Activated CD4-positive, alpha-beta T cell treated with anti-CD3 and anti-CD28 coated beads, Interleukin-2, amount 50 U/mL, for 48 hours (primary cell): ENCODE results near the gene PYDC1.
"Not testable (repeated sequence)": the region's sequence is repeated elsewhere in the genome, so short reads cannot be mapped to it uniquely, and the experiment has no call there.

Experiments used
- DNase-seq, 2 experiments: peaks; one replicate each; pipeline ENCODE4 v3.0.0-alpha.2; 2020

The PYDC1 gene

DNA sequence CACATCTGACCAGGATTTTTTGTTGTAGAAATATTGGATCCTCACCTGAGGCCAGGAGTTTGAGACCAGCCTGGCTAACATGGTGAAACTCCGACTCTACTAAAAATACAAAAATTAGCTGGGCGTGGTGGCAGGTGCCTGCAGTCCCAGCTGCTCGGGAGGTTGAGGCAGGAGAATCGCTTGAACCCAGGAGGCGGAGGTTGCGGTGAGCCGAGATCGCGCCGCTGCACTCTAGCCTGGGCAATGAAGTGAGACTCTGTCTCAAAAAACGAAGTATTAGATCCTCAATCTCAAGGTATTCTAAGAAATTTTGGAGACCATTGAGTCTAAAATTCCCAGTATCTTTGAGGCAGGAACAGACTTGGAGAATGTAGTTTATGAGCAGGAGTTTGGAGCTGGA is 21.1 kb downstream of the PYDC1 start:
- DNase-seq = not testable (repeated sequence)

GRCh38 chr16:31194898-31195297 is 22.0 kb downstream of the PYDC1 start:
- DNase-seq = no peak

DNA sequence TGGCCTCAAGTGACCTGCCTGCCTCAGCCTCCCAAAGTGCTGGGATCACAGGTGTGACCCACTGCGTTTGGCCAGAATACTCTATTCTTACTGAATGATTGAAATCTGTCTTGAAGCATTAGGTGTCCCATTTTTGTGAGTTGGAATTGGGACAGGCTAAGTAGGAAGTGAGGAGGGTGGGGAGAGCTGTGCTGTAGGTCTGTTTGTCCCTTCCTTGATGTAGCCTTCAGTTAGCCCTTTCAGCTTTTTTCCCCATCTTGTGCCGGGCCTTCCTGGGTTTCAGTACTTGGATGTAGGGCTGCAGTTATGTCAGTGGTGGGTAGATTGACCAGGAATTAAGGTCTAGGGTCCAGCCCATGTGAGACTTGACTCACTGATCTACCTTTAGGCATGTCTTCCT is 23.1 kb downstream of the PYDC1 start:
- DNase-seq = no peak

GRCh38 chr16:31192856-31193642 is 23.9 kb downstream of the PYDC1 start:
- DNase-seq = no peak

DNA sequence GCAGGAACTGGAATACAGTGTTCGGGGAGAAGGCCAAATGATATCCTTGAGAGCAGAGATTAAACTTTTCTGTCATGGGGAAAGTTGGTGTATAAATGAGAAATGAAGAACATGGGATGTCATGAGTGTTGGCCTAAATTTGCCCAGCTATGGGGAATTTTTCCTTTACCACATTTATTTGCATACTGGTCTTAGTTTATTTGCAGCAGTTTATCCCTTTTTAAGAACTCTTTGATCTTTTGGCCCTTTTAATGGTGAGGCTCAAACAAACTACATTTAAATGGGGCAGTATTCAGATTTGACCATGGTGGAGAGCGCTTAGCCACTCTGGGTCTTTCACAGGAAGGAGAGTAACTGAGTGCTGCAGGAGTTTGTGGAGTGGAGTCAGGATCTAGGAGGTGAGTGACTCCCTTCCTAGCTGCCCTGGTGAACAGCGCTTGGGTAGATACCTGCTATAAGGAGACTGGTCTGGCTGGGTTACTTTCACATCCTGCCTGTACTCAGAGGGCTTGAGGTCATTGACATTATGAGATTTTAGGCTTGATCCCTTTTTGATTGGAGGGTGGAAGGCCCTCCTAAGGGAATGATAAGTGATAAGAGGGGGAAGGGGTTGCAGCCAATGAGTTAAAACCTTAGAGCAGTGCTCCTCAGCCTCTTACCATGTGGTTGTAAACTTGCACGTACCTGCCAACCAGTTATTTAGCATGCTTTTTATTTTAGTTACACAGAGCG is 25.1 kb downstream of the PYDC1 start:
- DNase-seq = no peak

- no peak for DNase-seq
Measured at GRCh38 chr16:31190818-31191444, 26.0 kb downstream of the PYDC1 start.

DNA sequence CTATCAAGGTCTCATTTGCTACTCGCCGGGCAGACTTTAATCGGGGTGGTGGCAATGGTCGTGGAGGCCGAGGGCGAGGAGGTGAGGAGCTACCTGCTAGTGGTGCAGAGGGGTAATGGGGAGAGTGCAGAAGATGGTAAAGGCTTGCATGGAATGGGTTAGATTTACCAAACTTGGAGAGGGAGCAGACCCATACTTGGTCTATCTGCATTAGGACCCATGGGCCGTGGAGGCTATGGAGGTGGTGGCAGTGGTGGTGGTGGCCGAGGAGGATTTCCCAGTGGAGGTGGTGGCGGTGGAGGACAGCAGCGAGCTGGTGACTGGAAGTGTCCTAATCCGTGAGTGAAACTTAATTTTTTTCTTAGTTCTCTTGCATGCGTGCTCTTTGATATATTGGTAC is 26.9 kb downstream of the PYDC1 start:
- DNase-seq = no peak

DNA sequence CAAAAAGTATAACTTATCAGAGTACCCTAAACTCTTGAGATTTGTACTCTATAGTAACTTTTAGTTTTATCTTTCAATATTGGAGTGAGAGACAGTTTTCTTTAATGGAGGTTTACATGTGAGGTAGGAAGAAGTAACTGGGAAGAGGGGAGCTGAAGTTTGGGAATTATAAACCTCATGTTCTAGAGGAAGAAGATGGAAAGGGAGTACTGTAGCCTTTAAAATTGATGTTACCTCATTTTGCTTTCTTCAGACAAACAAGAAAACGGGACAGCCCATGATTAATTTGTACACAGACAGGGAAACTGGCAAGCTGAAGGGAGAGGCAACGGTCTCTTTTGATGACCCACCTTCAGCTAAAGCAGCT is 27.5 kb downstream of the PYDC1 start:
- no peak for DNase-seq

- no peak for DNase-seq
Measured at GRCh38 chr16:31188450-31189411, 28.2 kb downstream of the PYDC1 start.

- no peak for DNase-seq
Measured at GRCh38 chr16:31187808-31188189, 29.1 kb downstream of the PYDC1 start.

DNA sequence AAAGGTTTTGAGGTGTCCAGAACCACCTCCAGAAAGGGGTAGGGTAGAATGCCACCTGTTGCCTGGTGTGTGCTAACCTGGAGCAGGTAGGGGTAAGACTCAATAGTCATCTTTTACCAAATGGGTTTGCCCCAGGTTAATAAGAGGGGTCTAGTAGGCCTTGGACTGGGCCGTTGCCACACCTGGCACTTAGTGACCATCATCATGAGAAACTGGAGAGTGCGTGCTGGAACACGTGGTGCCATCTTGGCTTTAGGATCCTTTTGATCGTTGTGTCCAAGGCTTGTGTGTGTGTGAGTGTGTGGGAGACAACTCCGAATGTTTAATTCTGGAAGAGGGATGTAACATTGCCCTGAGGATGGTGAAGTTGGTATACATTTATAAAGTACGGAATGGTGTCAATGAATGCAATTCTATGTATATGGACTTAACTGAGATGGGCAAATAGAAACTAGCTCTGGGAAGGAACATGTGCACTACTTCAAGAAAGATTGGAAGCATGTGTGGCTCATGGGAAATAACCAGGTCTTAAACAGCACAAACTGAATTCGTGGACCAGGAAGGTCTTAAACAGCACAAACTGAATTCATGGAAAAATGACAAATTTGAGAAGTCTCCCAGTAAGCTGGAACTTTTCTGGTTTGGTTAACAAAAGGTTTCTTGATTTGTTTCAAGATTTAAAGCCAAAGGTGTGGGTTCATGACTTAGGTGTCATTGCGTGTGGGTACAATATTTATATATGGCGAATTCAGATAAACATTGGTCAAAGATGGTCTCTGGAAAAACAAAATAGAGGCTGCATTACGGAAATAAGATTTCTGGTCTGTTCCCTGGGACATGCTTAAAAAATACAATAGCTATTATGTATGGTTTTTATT is 29.8 kb downstream of the PYDC1 start:
- no peak for DNase-seq

- DNase-seq = no peak
Measured at GRCh38 chr16:31186176-31186575, 30.8 kb downstream of the PYDC1 start.

- no peak for DNase-seq
Measured at GRCh38 chr16:31185339-31185738, 31.6 kb downstream of the PYDC1 start.

GRCh38 chr16:31184888-31185287 is 32.0 kb downstream of the PYDC1 start:
- DNase-seq = no peak

DNA sequence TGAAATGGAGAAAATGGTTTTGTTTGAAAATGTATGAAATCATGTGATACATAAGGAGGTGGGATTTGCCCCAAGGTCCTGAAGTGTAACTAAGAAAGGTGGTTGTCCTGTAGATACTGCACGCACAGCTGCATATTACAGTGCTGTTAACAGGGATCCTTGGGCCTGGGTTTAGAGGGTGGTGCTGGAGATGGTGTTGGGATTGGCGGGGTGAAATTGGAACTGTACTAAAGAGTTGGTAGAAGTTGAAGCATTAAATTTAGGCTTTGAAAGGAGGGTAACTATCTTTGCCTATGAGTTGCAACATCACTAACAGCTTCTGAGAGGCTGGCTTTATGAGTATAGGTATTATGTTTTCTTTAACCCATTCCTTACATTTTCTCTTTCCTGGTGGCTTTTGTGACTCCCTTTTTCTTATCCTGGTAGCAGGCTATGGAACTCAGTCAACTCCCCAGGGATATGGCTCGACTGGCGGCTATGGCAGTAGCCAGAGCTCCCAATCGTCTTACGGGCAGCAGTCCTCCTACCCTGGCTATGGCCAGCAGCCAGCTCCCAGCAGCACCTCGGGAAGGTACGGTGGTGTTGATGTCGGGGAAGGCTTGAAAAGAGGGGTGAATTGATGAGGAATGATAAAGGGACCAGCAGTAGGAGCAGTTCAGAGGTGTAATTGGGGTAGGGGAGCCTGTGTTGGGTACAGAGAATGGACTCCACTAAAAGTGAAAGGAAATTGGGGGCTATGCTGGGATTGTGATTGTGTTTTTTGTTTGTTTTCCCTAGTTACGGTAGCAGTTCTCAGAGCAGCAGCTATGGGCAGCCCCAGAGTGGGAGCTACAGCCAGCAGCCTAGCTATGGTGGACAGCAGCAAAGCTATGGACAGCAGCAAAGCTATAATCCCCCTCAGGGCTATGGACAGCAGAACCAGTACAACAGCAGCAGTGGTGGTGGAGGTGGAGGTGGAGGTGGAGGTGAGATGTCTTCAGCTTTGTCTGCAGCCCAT is 33.2 kb downstream of the PYDC1 start:
- no peak for DNase-seq

DNA sequence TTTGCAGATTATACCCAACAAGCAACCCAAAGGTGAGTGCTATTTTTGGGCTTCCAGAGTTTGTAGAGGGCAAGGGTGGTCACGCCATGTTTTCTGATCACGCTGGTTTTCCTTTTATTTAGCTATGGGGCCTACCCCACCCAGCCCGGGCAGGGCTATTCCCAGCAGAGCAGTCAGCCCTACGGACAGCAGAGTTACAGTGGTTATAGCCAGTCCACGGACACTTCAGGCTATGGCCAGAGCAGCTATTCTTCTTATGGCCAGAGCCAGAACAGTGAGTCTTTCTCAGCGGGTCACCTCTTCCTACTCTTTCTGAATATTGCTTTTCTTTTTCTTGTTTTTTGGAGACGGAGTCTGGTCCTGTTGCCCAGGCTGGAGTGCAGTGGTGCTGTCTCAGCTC is 34.5 kb downstream of the PYDC1 start:
- DNase-seq = no peak

GRCh38 chr16:31181102-31181830 is 35.7 kb downstream of the PYDC1 start:
- peak; percentile 47 to 60 for DNase-seq

GRCh38 chr16:31179747-31180459 is 37.0 kb downstream of the PYDC1 start, which contains the start of gene FUS:
Gene FUS (plus strand): TSS chr16:31180139. CDS start chr16:31180215, 76 bp downstream.
- peak; percentile 91 to 92 for DNase-seq

GRCh38 chr16:31179219-31179746 is 37.7 kb downstream of the PYDC1 start:
- DNase-seq = no peak
